ENCODE data around the gene PBX1.

PBX1 gene

DNA sequence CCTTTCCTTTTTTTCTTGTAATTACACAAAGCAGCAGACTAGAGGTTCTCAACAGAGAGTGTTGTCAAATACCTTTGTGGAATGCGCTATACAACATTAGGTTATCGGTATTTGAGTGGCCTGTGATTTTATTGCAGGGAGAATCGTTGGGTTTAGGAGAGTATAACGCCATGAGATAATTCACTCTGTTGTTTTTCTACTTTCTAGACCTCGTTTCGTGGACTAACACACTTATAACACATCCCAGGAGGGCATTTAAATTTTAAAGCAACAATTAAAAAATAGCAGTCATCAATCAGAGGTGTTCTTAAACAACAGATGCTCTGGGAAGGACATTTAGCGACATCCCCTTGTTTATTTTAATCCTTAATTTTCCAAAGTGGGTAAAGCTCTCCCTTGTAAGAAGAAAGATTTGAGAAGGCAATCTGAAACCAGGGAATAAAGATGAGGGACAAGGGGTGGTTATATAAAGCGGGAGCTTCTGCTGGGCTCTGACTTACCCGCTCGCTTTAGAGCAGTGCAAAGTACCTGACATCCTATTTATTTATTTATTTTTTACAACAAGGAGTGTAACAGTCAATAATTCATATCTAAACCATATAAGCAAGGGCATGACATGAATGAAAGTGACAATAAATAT lies 4.9 kb downstream of the PBX1 start:
- Histone ChIP-seq H3K27ac (ENCODE audit: low read length) (no peak overlapping the region), H3K4me3 (ENCODE audit: low read length) (no peak overlapping the region), H3K9me3 (ENCODE audit: insufficient read depth, low read length) (no peaks in the 10 kb centered on the region), H4K20me1 (ENCODE audit: insufficient read depth, low read length) (no peaks in the 10 kb centered on the region), H3K4me2 (ENCODE audit: low read length) (no peak overlapping the region), H3K9ac (ENCODE audit: low read length) (no peak overlapping the region), H3K36me3 (replicated peaks; ENCODE audit: low read depth, low read length) (no peaks in the 10 kb centered on the region), H3K79me2 (ENCODE audit: low read length) (no peaks in the 10 kb centered on the region), H3K27me3 (ENCODE audit: low read depth, low read length) (peaks cover 13% of the 10 kb centered on the region), H2AFZ (ENCODE audit: low read depth, low read length) (no peak overlapping the region), H3K4me1 (ENCODE audit: low read length) (no peaks in the 10 kb centered on the region)
- no peak for TF ChIP-seq EZH2phosphoT487 (IDR thresholded peaks at IDR 0.05; ENCODE audit: low read depth)
- TF ChIP-seq, protein P1, sequence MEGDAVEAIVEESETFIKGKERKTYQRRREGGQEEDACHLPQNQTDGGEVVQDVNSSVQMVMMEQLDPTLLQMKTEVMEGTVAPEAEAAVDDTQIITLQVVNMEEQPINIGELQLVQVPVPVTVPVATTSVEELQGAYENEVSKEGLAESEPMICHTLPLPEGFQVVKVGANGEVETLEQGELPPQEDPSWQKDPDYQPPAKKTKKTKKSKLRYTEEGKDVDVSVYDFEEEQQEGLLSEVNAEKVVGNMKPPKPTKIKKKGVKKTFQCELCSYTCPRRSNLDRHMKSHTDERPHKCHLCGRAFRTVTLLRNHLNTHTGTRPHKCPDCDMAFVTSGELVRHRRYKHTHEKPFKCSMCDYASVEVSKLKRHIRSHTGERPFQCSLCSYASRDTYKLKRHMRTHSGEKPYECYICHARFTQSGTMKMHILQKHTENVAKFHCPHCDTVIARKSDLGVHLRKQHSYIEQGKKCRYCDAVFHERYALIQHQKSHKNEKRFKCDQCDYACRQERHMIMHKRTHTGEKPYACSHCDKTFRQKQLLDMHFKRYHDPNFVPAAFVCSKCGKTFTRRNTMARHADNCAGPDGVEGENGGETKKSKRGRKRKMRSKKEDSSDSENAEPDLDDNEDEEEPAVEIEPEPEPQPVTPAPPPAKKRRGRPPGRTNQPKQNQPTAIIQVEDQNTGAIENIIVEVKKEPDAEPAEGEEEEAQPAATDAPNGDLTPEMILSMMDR (IDR thresholded peaks at IDR 0.05; ENCODE audit: low read depth, low read length), result no peak

DNA sequence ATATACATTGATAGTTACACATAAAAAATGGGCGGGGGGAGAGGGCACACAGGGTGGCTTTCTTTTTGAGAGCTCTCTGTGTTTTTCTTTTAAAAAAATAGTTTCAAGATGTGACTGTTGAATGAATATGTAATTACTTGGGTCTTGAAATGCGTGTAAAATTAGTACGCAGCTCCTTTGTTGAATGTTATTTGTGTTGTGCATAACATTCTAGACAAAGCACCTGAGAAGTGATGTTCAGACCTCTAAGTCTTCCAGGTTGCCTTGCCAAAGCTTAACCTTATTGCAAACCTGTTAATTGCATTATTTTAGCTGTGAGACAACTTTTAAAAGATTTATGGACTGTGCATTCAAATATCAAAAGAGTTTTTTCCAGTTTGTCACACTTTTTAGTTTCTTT lies 5.4 kb downstream of the PBX1 start:
- no peaks in the 10 kb centered on the region for H3K36me3 ChIP-seq (replicated peaks; ENCODE audit: low read depth, low read length)
- H3K27me3 ChIP-seq (ENCODE audit: low read depth, low read length), result peaks cover 13% of the 10 kb centered on the region
- no peak overlapping the region for H2AFZ ChIP-seq (ENCODE audit: low read depth, low read length)
- no peaks in the 10 kb centered on the region for H3K4me1 ChIP-seq (ENCODE audit: low read length)
- no peaks in the 10 kb centered on the region for H3K79me2 ChIP-seq (ENCODE audit: low read length)
- no peaks in the 10 kb centered on the region for H4K20me1 ChIP-seq (ENCODE audit: insufficient read depth, low read length)
- no peak overlapping the region for H3K27ac ChIP-seq (ENCODE audit: low read length)
- no peak for TF ChIP-seq EZH2phosphoT487 (IDR thresholded peaks at IDR 0.05; ENCODE audit: low read depth)
- TF ChIP-seq, protein P1 (IDR thresholded peaks at IDR 0.05; ENCODE audit: low read depth, low read length), result no peak
- no peaks in the 10 kb centered on the region for H3K9me3 ChIP-seq (ENCODE audit: insufficient read depth, low read length)
- no peak overlapping the region for H3K9ac ChIP-seq (ENCODE audit: low read length)
- H3K4me2 ChIP-seq (ENCODE audit: low read length), result no peak overlapping the region
- no peak overlapping the region for H3K4me3 ChIP-seq (ENCODE audit: low read length)

DNA sequence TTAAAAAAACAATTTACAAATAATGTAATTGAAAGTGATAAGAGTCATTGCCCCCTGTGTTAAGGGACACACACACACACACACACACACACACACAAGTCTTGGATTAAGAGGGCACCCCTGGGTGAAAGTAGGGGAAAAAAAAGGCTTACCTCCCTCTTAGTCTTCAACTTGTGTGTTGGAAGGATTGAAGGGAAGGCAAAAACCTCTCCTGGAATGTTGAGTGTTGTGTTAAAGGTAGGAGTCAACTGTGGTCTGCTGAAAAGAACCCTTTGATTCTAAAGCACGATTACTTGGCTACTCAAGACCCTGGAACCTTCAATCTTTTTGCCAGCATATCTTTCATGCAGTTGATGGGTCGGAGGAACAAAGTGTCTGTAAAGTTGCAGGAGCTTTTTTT lies 6.4 kb downstream of the PBX1 start:
- H3K27ac ChIP-seq (ENCODE audit: low read length), result no peak overlapping the region
- H3K36me3 ChIP-seq (replicated peaks; ENCODE audit: low read depth, low read length), result no peaks in the 10 kb centered on the region
- no peak overlapping the region for H3K4me3 ChIP-seq (ENCODE audit: low read length)
- TF ChIP-seq EZH2phosphoT487 (IDR thresholded peaks at IDR 0.05; ENCODE audit: low read depth), result no peak
- no peak overlapping the region for H3K4me2 ChIP-seq (ENCODE audit: low read length)
- no peak overlapping the region for H2AFZ ChIP-seq (ENCODE audit: low read depth, low read length)
- H3K27me3 ChIP-seq (ENCODE audit: low read depth, low read length), result peaks cover 13% of the 10 kb centered on the region
- H3K4me1 ChIP-seq (ENCODE audit: low read length), result no peaks in the 10 kb centered on the region
- no peaks in the 10 kb centered on the region for H3K9me3 ChIP-seq (ENCODE audit: insufficient read depth, low read length)
- no peaks in the 10 kb centered on the region for H3K79me2 ChIP-seq (ENCODE audit: low read length)
- no peak overlapping the region for H3K9ac ChIP-seq (ENCODE audit: low read length)
- H4K20me1 ChIP-seq (ENCODE audit: insufficient read depth, low read length), result no peaks in the 10 kb centered on the region

DNA sequence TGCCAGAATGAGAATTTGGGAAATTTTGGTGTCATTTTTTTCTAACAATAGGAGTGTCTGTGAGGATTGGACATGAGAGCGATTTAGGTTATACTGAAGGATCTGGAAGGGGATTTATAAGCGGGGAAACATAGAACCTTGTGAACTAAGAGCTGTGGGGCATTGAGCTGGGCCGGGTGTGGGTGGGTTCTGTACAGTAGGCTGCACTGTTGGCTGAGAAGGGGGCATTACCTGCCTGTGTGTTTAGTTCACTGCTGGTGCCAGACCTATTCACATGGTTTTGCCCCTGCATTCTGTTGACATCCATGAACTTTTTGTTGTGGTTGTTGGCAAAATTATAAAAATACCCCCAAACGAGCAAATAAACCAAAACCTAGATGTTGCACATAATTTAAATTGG lies 8.8 kb downstream of the PBX1 start:
- Histone ChIP-seq H3K4me2 (ENCODE audit: low read length) (no peak overlapping the region), H2AFZ (ENCODE audit: low read depth, low read length) (no peak overlapping the region), H4K20me1 (ENCODE audit: insufficient read depth, low read length) (no peaks in the 10 kb centered on the region), H3K9me3 (ENCODE audit: insufficient read depth, low read length) (no peaks in the 10 kb centered on the region), H3K9ac (ENCODE audit: low read length) (no peak overlapping the region), H3K4me1 (ENCODE audit: low read length) (no peaks in the 10 kb centered on the region), H3K27me3 (ENCODE audit: low read depth, low read length) (peaks cover 5% of the 10 kb centered on the region; the same call in 1 of the 2 replicates), H3K4me3 (ENCODE audit: low read length) (no peak overlapping the region), H3K27ac (ENCODE audit: low read length) (no peak overlapping the region), H3K36me3 (replicated peaks; ENCODE audit: low read depth, low read length) (no peaks in the 10 kb centered on the region), H3K79me2 (ENCODE audit: low read length) (no peaks in the 10 kb centered on the region)
- TF ChIP-seq, protein P1 (IDR thresholded peaks at IDR 0.05; ENCODE audit: low read depth, low read length), result no peak
- no peak for TF ChIP-seq EZH2phosphoT487 (IDR thresholded peaks at IDR 0.05; ENCODE audit: low read depth)

All from OCI-LY3 (cell line).